Measurements from ENCODE around the gene CCDC30. TPM values are rescaled to one million over a fixed set of nuclear protein-coding genes. Genes with fewer than 3 reads are reported as not detected.

CCDC30 gene
- polyA plus RNA-seq, 3 donors: 0.95 to 1.5 (median 1.2) TPM

GRCh38 chr1:42670425-42670824 is 207.3 kb downstream of the CCDC30 start:
- Histone ChIP-seq H3K36me3 (replicated peaks in 1 of 2; ENCODE audit: control insufficient read depth in 1 of 2, insufficient read depth in 2 of 2, low read length in 2 of 2) (peaks cover 55 to 83% of the 10 kb centered on the region in 2 donors), H2AFZ (ENCODE audit: insufficient read depth, low read depth, low read length, poor library complexity, severe bottlenecking) (no peak overlapping the region), H3K9ac (ENCODE audit: insufficient read depth, low read length, poor library complexity, severe bottlenecking) (no peak overlapping the region), H3K79me2 (ENCODE audit: insufficient read depth, low read length) (no peaks in the 10 kb centered on the region), H3K9me3 (replicated peaks in 1 of 2; ENCODE audit: control insufficient read depth in 1 of 2, insufficient read depth in 1 of 2, low read length in 2 of 2) (no peaks in the 10 kb centered on the region), H4K20me1 (ENCODE audit: insufficient read depth, low read length) (no peaks in the 10 kb centered on the region), H3K4me2 (replicated peaks; ENCODE audit: extremely low read depth, low read length, poor library complexity, severe bottlenecking) (no peak overlapping the region), H3K4me3 (replicated peaks in 1 of 3; ENCODE audit: low read depth in 2 of 3, low read length in 3 of 3) (no peak overlapping the region), H3K27ac (ENCODE audit: low read depth in 1 of 2, low read length in 2 of 2) (no peak overlapping the region), H3K4me1 (ENCODE audit: control insufficient read depth in 1 of 2, insufficient read depth in 2 of 2, low read length in 2 of 2) (no peaks in the 10 kb centered on the region), H3K27me3 (ENCODE audit: control insufficient read depth in 2 of 2, insufficient read depth in 2 of 2, low read length in 2 of 2) (no peaks in the 10 kb centered on the region)
- Mint-ChIP-seq H3K4me3 (no peak overlapping the region), H3K27me3 (ENCODE audit: low read depth in 3 of 3) (peaks cover 0 to 2% (median 0%) of the 10 kb centered on the region in 3 donors), H3K36me3 (peaks cover 63 to 72% of the 10 kb centered on the region in 2 donors), H3K27ac (no peak overlapping the region), H3K4me1 (no peaks in the 10 kb centered on the region), H3K9me3 (no peaks in the 10 kb centered on the region)
- TF ChIP-seq CTCF (IDR thresholded peaks at IDR 0.05): no peak
- intact Hi-C loops (cut with micrococcal nuclease): no loop called here
- WGBS (ENCODE audit: insufficient coverage): no CpG with 5 or more reads among the region's 4 CpGs
- no peak for DNase-seq

- Histone ChIP-seq H3K36me3 (replicated peaks in 1 of 2; ENCODE audit: control insufficient read depth in 1 of 2, insufficient read depth in 2 of 2, low read length in 2 of 2) (peaks cover 24 to 64% of the 10 kb centered on the region in 2 donors), H3K9me3 (replicated peaks in 1 of 2; ENCODE audit: control insufficient read depth in 1 of 2, insufficient read depth in 1 of 2, low read length in 2 of 2) (no peaks in the 10 kb centered on the region), H4K20me1 (ENCODE audit: insufficient read depth, low read length) (no peaks in the 10 kb centered on the region), H3K4me3 (replicated peaks in 1 of 3; ENCODE audit: low read depth in 2 of 3, low read length in 3 of 3) (no peak overlapping the region), H3K4me2 (replicated peaks; ENCODE audit: extremely low read depth, low read length, poor library complexity, severe bottlenecking) (no peak overlapping the region), H3K27ac (ENCODE audit: low read depth in 1 of 2, low read length in 2 of 2) (no peak overlapping the region), H3K4me1 (ENCODE audit: control insufficient read depth in 1 of 2, insufficient read depth in 2 of 2, low read length in 2 of 2) (no peaks in the 10 kb centered on the region), H3K27me3 (ENCODE audit: control insufficient read depth in 2 of 2, insufficient read depth in 2 of 2, low read length in 2 of 2) (no peaks in the 10 kb centered on the region), H3K9ac (ENCODE audit: insufficient read depth, low read length, poor library complexity, severe bottlenecking) (no peak overlapping the region), H3K79me2 (ENCODE audit: insufficient read depth, low read length) (no peaks in the 10 kb centered on the region), H2AFZ (ENCODE audit: insufficient read depth, low read depth, low read length, poor library complexity, severe bottlenecking) (no peak overlapping the region)
- Mint-ChIP-seq H3K27ac (peak overlapping the region in 1 of 7 donors; percentile 6), H3K9me3 (no peaks in the 10 kb centered on the region), H3K4me3 (no peak overlapping the region), H3K27me3 (ENCODE audit: low read depth in 3 of 3) (peaks cover 0 to 2% (median 0%) of the 10 kb centered on the region in 3 donors), H3K36me3 (peaks cover 41 to 48% of the 10 kb centered on the region in 2 donors), H3K4me1 (no peaks in the 10 kb centered on the region)
- no peak for DNase-seq
- intact Hi-C loops (cut with micrococcal nuclease): no loop called here
- TF ChIP-seq CTCF (IDR thresholded peaks at IDR 0.05): no peak
Measured at GRCh38 chr1:42674214-42674613, 211.1 kb downstream of the CCDC30 start.
